Measurements from ENCODE around the gene ALDH3A2. TPM values are rescaled to one million over a fixed set of nuclear protein-coding genes. Genes with fewer than 3 reads are reported as not detected.

Gene ALDH3A2
- 81.9 and 135 TPM in 2 replicates for total RNA-seq

GRCh38 chr17:19648475-19649273 lies at the start of gene ALDH3A2:
Gene ALDH3A2 (plus strand): TSS chr17:19648751. CDS start chr17:19648972, 221 bp downstream.

GRCh38 chr17:19716108-19717030 lies 67.8 kb downstream of the ALDH3A2 start, which contains the start of gene SLC47A2:
Gene SLC47A2 (minus strand): TSS chr17:19716584. CDS start chr17:19716555, 29 bp downstream.

Other genes starting within 250 kb of the ALDH3A2 start
- gene RNF112, start 237.5 kb upstream of the ALDH3A2 start, total RNA-seq = 1.9 and 3.4 TPM in 2 replicates
- 1.5 and 7.5 TPM in 2 replicates for gene SLC47A1, start 114.9 kb upstream of the ALDH3A2 start, total RNA-seq
- not detected in 2 replicates for gene SLC47A2, start 67.8 kb downstream of the ALDH3A2 start, total RNA-seq
- gene ALDH3A1, start 99.5 kb downstream of the ALDH3A2 start, total RNA-seq = 0.73 and 4.0 TPM in 2 replicates
- gene ULK2, start 219.2 kb downstream of the ALDH3A2 start, total RNA-seq = 10.4 and 11.9 TPM in 2 replicates